ENCODE measurements around the gene FOXP1.

DNA sequence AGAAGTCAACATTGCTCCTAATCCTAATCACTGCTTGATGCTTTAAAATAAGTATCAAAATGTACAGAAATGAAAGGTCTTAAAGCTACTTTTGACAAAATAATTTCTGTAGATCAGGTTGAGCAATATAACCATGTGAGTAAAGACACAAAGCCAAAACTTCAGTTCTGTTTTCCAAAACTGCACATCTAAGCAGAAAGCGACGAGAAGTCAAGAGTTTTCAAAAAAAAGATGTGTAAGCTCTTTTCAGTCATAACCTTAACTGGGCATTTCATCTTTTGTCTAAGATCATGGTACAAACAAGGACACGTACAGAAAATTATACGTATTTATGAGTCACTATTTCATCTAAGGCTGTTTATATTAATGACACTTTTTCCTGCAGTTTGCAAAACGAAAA lies 608.8 kb downstream of the FOXP1 start:
- TF ChIP-seq, protein P1, sequence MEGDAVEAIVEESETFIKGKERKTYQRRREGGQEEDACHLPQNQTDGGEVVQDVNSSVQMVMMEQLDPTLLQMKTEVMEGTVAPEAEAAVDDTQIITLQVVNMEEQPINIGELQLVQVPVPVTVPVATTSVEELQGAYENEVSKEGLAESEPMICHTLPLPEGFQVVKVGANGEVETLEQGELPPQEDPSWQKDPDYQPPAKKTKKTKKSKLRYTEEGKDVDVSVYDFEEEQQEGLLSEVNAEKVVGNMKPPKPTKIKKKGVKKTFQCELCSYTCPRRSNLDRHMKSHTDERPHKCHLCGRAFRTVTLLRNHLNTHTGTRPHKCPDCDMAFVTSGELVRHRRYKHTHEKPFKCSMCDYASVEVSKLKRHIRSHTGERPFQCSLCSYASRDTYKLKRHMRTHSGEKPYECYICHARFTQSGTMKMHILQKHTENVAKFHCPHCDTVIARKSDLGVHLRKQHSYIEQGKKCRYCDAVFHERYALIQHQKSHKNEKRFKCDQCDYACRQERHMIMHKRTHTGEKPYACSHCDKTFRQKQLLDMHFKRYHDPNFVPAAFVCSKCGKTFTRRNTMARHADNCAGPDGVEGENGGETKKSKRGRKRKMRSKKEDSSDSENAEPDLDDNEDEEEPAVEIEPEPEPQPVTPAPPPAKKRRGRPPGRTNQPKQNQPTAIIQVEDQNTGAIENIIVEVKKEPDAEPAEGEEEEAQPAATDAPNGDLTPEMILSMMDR (IDR thresholded peaks at IDR 0.05), result no peak
- TF ChIP-seq POLR2A (IDR thresholded peaks at IDR 0.05), result no peak
- TF ChIP-seq POLR2AphosphoS5 (IDR thresholded peaks at IDR 0.05), result no peak
